ENCODE data around the gene ZPBP2.
A peak's percentile ranks its signal among the peaks of the same experiment; 100 is the strongest.
"Not testable (repeated sequence)": the region's sequence is repeated elsewhere in the genome, so short reads cannot be mapped to it uniquely, and the experiment has no call there.

Gene ZPBP2

DNA sequence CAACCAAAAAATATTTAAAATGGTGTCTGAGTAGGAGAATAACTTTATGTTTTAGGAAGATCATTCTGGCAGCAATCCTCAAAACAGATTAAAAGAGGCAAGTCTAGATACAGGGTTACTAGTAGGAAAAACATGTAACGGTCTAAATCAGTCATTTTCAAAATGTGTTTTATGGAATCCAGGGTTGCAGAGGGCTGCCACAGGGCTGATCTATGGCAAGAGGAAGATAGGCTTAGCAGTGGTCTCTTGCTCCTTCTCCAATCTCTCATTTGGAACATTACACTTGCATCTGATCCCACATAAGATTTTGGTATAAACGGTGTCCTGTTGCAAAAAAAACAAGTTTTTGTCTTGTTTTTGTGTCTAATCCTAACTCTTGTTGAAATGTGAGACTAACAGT lies 13.1 kb upstream of the ZPBP2 start:
- TF ChIP-seq, protein P1, sequence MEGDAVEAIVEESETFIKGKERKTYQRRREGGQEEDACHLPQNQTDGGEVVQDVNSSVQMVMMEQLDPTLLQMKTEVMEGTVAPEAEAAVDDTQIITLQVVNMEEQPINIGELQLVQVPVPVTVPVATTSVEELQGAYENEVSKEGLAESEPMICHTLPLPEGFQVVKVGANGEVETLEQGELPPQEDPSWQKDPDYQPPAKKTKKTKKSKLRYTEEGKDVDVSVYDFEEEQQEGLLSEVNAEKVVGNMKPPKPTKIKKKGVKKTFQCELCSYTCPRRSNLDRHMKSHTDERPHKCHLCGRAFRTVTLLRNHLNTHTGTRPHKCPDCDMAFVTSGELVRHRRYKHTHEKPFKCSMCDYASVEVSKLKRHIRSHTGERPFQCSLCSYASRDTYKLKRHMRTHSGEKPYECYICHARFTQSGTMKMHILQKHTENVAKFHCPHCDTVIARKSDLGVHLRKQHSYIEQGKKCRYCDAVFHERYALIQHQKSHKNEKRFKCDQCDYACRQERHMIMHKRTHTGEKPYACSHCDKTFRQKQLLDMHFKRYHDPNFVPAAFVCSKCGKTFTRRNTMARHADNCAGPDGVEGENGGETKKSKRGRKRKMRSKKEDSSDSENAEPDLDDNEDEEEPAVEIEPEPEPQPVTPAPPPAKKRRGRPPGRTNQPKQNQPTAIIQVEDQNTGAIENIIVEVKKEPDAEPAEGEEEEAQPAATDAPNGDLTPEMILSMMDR (IDR thresholded peaks at IDR 0.05), result no peak
- no peak for TF ChIP-seq ZFX (IDR thresholded peaks at IDR 0.05; ENCODE audit: borderline replicate concordance)
- H3K27ac ChIP-seq, result no peak overlapping the region

DNA sequence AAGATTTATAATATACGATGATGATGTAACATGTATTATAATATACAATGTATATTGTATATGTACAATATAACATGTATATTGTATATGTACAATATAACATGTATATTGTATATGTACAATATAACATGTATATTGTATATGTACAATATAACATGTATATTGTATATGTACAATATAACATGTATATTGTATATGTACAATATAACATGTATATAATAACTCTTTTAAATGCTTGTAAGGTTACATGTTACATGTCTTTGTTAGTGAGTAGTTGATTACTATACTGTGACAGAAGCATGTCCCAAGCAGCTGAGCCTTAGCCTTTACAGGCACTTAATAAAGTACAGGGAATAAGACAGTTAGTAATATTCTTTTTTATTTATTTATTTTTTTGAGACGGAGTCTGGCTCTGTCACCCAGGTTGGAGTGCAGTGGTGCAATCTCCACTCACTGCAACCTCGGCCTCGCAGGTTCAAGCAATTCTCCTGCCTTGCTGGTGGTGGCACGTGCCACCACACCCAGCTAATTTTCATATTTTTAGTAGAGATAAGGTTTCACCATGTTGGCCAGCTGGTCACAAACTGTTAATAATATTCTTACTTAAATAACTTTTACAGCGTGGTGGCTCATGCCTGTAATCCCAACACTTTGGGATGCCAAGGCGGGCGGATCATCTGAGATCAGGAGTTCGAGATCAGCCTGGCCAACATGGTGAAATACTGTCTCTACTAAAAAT lies 11.9 kb upstream of the ZPBP2 start:
- not testable (repeated sequence) for H3K27ac ChIP-seq

DNA sequence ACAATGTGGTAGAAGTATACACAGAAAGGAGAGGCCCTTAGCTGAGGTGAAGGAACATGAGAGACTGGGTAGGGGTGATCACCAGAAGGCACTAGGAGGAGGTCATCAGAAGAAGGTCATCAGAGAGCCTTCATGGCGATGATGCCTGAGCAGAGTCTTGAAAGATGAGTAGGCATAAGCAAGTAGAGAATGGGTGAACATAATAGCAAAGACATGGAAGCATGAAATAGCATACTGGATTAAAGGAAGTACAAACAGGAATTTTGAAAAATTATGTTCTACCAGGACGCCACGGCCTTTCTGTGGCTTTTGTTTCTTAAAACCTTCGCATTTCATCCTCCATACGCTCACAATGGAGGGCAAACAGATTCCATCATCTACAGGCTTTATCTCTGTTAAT lies 6.8 kb upstream of the ZPBP2 start:
- no peak overlapping the region for H3K27ac ChIP-seq
- TF ChIP-seq, protein P1 (IDR thresholded peaks at IDR 0.05), result no peak
- no peak for TF ChIP-seq ZFX (IDR thresholded peaks at IDR 0.05; ENCODE audit: borderline replicate concordance)

DNA sequence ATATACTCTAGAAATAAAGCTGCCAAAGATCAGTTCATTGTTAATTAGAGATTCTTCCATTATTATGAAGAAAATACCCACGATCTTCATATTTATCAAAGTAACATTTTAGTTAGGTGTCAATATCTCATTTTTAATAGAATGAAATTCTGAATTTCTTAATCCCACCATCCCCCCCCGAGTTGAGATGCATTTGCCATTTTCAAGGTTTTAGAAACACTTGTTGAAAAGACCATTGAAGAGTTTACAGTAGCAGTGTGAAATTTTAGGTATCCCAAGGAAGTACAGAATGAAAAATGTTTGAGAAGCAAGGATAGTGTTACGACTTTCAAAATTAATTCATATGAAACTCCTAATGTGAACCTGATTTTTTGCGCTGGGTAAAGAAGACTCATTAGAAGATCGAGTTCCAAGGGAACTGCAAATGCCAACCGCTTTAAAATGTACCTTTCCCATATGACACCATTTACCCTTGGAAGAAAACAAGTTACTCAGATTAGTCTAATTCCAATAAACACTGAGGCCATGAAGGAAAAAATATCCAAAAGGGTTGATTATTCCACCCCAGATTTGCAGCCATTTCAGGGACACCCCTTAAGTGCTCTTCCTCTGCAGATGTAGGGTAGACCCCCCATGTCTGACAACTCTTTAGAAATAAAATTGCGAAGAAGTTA lies 4.6 kb upstream of the ZPBP2 start:
- TF ChIP-seq, protein P1 (IDR thresholded peaks at IDR 0.05), result no peak
- no peak for TF ChIP-seq ZFX (IDR thresholded peaks at IDR 0.05; ENCODE audit: borderline replicate concordance)
- no peak overlapping the region for H3K27ac ChIP-seq

DNA sequence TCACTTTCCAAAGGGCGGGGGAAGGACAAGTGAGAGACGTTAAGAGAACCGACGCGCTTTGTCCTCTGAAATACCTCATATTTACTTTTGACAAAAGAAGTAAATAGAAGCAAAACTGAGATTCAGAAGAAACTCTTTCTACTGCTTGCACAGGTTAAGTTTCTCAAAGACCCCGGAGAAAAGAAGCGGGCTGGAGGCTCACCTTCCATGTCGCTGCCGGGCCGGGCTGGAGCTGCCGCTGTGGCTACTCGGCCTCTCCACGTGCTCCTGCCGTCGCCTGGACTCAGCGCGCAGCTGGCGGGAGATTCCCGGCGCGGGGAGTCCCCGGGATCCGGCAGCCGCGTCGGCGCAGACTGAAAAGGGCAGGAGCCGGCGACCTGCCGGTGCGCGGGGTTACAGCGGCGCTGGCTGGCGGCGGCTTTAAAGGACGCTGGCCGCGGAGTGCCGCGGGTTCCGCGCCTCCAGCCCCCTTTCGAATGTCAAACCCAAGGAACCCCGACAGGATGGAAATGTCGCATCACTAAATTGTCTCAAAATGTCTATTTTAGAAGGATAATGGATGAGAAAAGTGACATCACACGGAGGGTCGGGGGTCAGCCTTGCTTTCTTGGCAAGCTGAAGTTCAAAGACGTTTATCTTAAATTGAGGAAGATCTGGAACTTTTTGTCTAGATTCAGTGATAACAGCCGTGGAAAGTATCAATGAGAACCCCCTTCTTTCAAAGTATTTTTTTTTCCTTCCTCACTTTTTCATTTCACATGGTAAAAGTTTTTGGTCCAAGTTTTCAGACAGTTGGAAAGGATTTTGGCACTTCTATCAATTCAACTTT lies 3.9 kb upstream of the ZPBP2 start, which contains the start of gene IKZF3:
TSS of gene IKZF3 (minus strand) at position 395 of the 829 bp plus-strand sequence. CDS start at position 209, 186 bp downstream.
- peak within 1 kb of the TSS; percentile 23 for H3K27ac ChIP-seq
- TF ChIP-seq, protein P1 (IDR thresholded peaks at IDR 0.05), result peak; percentile 58
- no peak for TF ChIP-seq ZFX (IDR thresholded peaks at IDR 0.05; ENCODE audit: borderline replicate concordance)

DNA sequence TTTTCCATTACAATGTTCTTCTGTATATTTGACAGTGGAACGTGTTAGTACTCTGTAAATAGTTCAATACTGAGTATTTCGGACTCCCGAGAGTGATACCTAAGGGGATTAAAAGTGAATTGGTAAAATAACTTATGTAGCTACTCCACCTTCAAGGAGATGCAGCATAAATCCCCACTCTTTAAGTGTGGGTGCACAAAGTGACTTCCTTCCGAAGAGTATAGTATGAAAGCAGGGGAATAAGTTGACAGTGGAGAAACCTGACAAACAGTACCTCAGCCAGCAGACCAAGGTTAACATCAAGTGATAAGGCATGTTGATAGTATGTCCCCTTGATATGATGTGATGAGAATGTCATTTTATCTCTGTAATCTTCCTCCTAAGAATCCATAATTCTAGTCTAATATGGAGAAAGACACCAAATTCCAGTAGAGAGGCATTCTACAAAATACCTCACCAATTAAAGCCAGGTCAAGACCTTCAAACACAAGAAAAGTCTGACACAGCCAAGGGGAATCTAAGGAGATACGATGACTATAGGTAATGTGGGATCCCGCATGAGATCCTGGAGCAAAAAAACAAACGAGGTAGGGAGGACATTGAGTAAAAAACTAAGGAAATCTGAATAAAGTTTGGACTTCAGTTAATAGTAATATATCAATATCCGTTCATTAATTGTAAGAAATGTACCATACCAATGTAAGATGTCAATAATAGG lies 1.8 kb upstream of the ZPBP2 start:
- no peak for TF ChIP-seq ZFX (IDR thresholded peaks at IDR 0.05; ENCODE audit: borderline replicate concordance)
- H3K27ac ChIP-seq, result no peak overlapping the region; the same call in 1 of the 2 replicates

DNA sequence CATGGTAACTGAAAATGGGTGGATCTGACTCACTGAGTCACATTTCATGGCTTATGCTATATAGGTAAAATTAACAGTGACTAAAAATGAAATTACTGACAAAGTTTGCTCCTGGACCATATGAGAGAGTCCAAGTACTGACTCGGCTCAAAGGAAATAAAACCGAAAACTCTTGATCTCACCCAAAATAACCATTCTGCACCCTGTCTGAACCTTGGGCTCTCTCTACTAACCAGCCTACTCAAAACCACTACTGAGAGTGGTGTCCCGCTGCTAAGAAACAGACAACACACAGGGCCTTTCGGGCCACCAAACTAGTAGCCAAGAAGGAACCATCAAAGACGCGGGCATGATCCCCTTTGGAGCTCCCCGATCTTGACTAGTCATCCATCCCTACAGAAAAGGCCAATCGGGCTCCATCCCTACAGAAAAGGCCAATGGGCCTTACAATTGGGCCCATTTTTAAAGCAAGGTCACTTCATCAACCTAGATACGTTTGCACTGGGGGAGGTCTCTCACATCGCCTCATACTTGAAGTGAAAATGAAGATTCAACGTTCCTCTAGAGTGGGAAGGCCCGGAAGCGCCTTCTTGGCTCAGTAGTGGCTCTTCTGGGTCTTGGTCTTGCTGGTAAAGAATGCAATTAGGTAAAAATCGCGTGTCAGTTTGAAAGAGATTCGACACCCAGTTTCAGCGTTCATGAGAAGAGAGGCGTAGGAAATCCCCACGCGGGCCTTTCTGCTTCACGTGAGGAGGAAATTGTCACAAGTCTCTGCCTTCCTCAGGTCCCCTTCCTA lies 720 bp upstream of the ZPBP2 start:
- no peak overlapping the region for H3K27ac ChIP-seq
- TF ChIP-seq, protein P1 (IDR thresholded peaks at IDR 0.05), result no peak
- no peak for TF ChIP-seq ZFX (IDR thresholded peaks at IDR 0.05; ENCODE audit: borderline replicate concordance)
